ENCODE results near the gene ARHGAP28. TPM values are rescaled to one million over a fixed set of nuclear protein-coding genes. Genes with fewer than 3 reads are reported as not detected.

ARHGAP28 gene
- total and polyA plus RNA-seq, 2 of the 13 experiments (the other 11 are each of a cell fraction or from before 2014, with no cell fraction given): not detected

DNA sequence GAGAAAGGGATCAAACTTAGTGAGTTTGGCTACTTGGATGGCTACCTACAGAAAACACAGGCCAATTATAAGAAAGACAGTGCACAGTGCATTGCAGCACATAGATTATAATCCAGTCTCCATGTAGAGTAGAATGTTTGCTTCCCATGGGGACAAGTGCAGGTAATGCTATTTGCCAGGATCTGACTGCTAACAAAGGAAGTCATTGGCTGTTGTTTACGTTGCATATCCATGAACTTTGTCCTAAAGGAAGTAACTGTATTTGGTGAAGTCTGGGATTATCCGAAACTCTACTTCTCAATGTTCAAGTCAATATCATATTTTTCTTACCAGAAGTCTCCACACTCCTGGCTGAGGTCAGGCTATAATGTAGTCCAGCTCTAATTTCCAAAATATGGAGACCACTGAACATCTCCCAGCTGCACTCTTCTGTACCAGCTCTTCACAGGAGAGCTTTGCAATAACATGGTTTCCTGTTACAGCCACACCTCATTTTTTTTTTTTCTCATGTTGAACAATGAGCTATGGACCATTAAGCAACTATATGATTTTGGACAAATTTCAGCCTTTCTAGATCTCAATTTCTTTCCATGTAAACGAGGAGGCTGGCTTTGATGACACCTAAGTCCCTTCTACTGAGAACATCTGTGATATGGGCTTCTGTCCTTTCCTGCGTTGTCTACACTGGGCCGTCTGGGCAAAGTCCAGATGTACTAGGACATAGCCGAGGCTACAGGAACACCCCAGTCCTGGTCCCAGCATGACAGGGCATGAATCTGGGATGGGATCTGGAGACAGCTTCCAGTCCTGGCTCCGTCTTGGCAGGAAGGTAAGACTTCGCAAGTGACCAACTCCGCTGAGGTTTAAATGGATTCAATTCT lies 233.3 kb downstream of the ARHGAP28 start (continued):
- TF ChIP-seq ZBTB10 (CRISPR knock-in tag; IDR thresholded peaks at IDR 0.05; ENCODE audit: borderline replicate concordance) (no peak), ZNF101 (CRISPR knock-in tag; IDR thresholded peaks at IDR 0.05; ENCODE audit: borderline replicate concordance, low read depth) (no peak), ZNF609 (CRISPR knock-in tag; IDR thresholded peaks at IDR 0.05; ENCODE audit: borderline replicate concordance) (no peak), MED13 (CRISPR knock-in tag; IDR thresholded peaks at IDR 0.05) (no peak), TRIM22 (IDR thresholded peaks at IDR 0.05) (no peak), SIN3B (IDR thresholded peaks at IDR 0.05; ENCODE audit: low read length) (no peak), SYNCRIP (IDR thresholded peaks at IDR 0.05; ENCODE audit: insufficient read depth, low read depth, low read length) (no peak), CSRNP2 (CRISPR knock-in tag; conservative IDR thresholded peaks at IDR 0.05; ENCODE audit: low read depth) (no peak), FOXC1 (CRISPR knock-in tag; IDR thresholded peaks at IDR 0.05; ENCODE audit: borderline replicate concordance) (no peak), ZC3H13 (CRISPR knock-in tag; IDR thresholded peaks at IDR 0.05) (no peak), ZFP37 (CRISPR knock-in tag; IDR thresholded peaks at IDR 0.05; ENCODE audit: borderline replicate concordance) (no peak), DMAP1 (CRISPR knock-in tag; IDR thresholded peaks at IDR 0.05) (0 out of 2 replicates have a peak, but pooled peaks have one; percentile 20)
- TF ChIP-seq, protein P1, sequence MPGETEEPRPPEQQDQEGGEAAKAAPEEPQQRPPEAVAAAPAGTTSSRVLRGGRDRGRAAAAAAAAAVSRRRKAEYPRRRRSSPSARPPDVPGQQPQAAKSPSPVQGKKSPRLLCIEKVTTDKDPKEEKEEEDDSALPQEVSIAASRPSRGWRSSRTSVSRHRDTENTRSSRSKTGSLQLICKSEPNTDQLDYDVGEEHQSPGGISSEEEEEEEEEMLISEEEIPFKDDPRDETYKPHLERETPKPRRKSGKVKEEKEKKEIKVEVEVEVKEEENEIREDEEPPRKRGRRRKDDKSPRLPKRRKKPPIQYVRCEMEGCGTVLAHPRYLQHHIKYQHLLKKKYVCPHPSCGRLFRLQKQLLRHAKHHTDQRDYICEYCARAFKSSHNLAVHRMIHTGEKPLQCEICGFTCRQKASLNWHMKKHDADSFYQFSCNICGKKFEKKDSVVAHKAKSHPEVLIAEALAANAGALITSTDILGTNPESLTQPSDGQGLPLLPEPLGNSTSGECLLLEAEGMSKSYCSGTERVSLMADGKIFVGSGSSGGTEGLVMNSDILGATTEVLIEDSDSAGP (CRISPR knock-in tag; IDR thresholded peaks at IDR 0.05; ENCODE audit: borderline replicate concordance): no peak
- TF ChIP-seq, protein P2, sequence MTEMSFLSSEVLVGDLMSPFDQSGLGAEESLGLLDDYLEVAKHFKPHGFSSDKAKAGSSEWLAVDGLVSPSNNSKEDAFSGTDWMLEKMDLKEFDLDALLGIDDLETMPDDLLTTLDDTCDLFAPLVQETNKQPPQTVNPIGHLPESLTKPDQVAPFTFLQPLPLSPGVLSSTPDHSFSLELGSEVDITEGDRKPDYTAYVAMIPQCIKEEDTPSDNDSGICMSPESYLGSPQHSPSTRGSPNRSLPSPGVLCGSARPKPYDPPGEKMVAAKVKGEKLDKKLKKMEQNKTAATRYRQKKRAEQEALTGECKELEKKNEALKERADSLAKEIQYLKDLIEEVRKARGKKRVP (CRISPR knock-in tag; IDR thresholded peaks at IDR 0.05): no peak

Measured in HepG2 (cell line).